ENCODE data around the gene AKAP13.

Gene AKAP13

GRCh38 chr15:85400606-85401005 lies 20.2 kb downstream of the AKAP13 start:
- H3K4me3 ChIP-seq (ENCODE audit: low read depth, low read length), result no peak overlapping the region

GRCh38 chr15:85401108-85401774 lies 20.8 kb downstream of the AKAP13 start:
- DNase-seq (ENCODE audit: low read depth), result no peak
- no peak overlapping the region for H3K4me3 ChIP-seq (ENCODE audit: low read depth, low read length)
- TF ChIP-seq CTCF (IDR thresholded peaks at IDR 0.05; ENCODE audit: low read depth, low read length, missing control alignments), result no peak
- in situ Hi-C loops (cut with HindIII; ENCODE audit: low sequenced_read_pairs), result no loop called here

More at GRCh38 chr15:85400606-85401005, 20.2 kb downstream of the AKAP13 start:
- no peak for TF ChIP-seq CTCF (IDR thresholded peaks at IDR 0.05; ENCODE audit: low read depth, low read length, missing control alignments)
- no peak for DNase-seq (ENCODE audit: low read depth)
- in situ Hi-C loops (cut with HindIII; ENCODE audit: low sequenced_read_pairs), result no loop called here

GRCh38 chr15:85402195-85402881 lies 21.9 kb downstream of the AKAP13 start:
- H3K4me3 ChIP-seq (ENCODE audit: low read depth, low read length), result no peak overlapping the region
- TF ChIP-seq CTCF (IDR thresholded peaks at IDR 0.05; ENCODE audit: low read depth, low read length, missing control alignments), result no peak
- in situ Hi-C loops (cut with HindIII; ENCODE audit: low sequenced_read_pairs), result no loop called here
- no peak for DNase-seq (ENCODE audit: low read depth)

- in situ Hi-C loops (cut with HindIII; ENCODE audit: low sequenced_read_pairs), result no loop called here
- no peak for DNase-seq (ENCODE audit: low read depth)
- no peak overlapping the region for H3K4me3 ChIP-seq (ENCODE audit: low read depth, low read length)
- TF ChIP-seq CTCF (IDR thresholded peaks at IDR 0.05; ENCODE audit: low read depth, low read length, missing control alignments), result no peak
Measured at GRCh38 chr15:85403745-85404144, 23.3 kb downstream of the AKAP13 start.

GRCh38 chr15:85404176-85404917 lies 23.9 kb downstream of the AKAP13 start:
- no peak for TF ChIP-seq CTCF (IDR thresholded peaks at IDR 0.05; ENCODE audit: low read depth, low read length, missing control alignments)
- H3K4me3 ChIP-seq (ENCODE audit: low read depth, low read length), result no peak overlapping the region
- in situ Hi-C loops (cut with HindIII; ENCODE audit: low sequenced_read_pairs), result no loop called here
- no peak for DNase-seq (ENCODE audit: low read depth)

GRCh38 chr15:85404918-85405866 lies 24.8 kb downstream of the AKAP13 start:
- in situ Hi-C loops (cut with HindIII; ENCODE audit: low sequenced_read_pairs), result no loop called here
- no peak for TF ChIP-seq CTCF (IDR thresholded peaks at IDR 0.05; ENCODE audit: low read depth, low read length, missing control alignments)
- H3K4me3 ChIP-seq (ENCODE audit: low read depth, low read length), result no peak overlapping the region
- DNase-seq (ENCODE audit: low read depth), result peak; percentile 43
